Effector memory CD8-positive, alpha-beta T cell (primary cell): Measurements from ENCODE around the gene LYG1.

Source experiments
- ATAC-seq: fragments of 150-1000 bp; cut with Tn5 transposase; replicated peaks from 2 replicates; pipeline ENCODE4 v1.10.0; 2021; ENCODE audit warnings: mild to moderate bottlenecking, moderate library complexity
- DNase-seq, 3 experiments: peaks; one replicate each; pipeline ENCODE4 v3.0.0; 2021
- H3K27ac Mint-ChIP-seq, 2 donors: one replicate each; pipeline ENCODE4 v1.8.0; 2022; ENCODE audit warnings: mild to moderate bottlenecking in 2 of 2, mixed read lengths in 2 of 2, moderate library complexity in 2 of 2
- H3K27me3 Mint-ChIP-seq, 2 donors: one replicate each; pipeline ENCODE4 v1.8.0; 2022; ENCODE audit warnings: mixed read lengths in 2 of 2
- H3K36me3 Mint-ChIP-seq: one replicate; pipeline ENCODE4 v1.8.0; 2022; ENCODE audit warnings: mild to moderate bottlenecking, moderate library complexity, mixed read lengths; ENCODE audit not compliant: insufficient read depth
- H3K4me1 Mint-ChIP-seq, 2 donors: one replicate each; pipeline ENCODE4 v1.8.0; 2022; ENCODE audit warnings: low read depth in 2 of 2, mixed read lengths in 2 of 2
- H3K4me3 Mint-ChIP-seq, 2 donors: one replicate each; pipeline ENCODE4 v1.8.0; 2022; ENCODE audit warnings: mild to moderate bottlenecking in 2 of 2, mixed read lengths in 2 of 2, moderate library complexity in 2 of 2
- H3K9me3 Mint-ChIP-seq, 2 donors: one replicate each; pipeline ENCODE4 v1.8.0; 2022; ENCODE audit warnings: mixed read lengths in 2 of 2

Gene LYG1

GRCh38 chr2:99249951-99250350, 51.0 kb downstream of the LYG1 start:
- H3K27me3 Mint-ChIP-seq = no peaks in the 10 kb centered on the region
- H3K4me1 Mint-ChIP-seq = no peaks in the 10 kb centered on the region
- DNase-seq (no peak), ATAC-seq (no peak)
- H3K4me3 Mint-ChIP-seq = no peak overlapping the region
- no peaks in the 10 kb centered on the region for H3K36me3 Mint-ChIP-seq
- H3K9me3 Mint-ChIP-seq = no peaks in the 10 kb centered on the region
- H3K27ac Mint-ChIP-seq = no peak overlapping the region

DNA sequence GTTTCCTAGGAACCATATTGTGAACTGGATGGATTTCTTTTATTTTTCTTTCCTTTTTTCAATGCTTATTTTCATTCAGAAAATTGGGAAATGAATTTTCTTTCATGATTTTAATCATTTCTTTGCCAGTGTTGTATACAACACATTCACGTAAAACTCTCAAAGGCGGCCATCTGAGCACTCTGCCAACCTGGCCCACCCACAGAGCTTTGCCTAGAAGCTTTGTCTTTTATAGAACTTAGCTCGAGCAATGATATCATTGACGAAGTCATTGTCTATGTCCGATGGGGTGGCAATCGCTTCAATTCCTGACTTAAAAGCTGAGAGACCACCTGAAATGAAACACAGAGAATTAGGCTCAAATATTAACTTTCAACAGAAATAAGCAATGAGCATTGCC, 58.8 kb downstream of the LYG1 start:
- no peaks in the 10 kb centered on the region for H3K27me3 Mint-ChIP-seq
- no peaks in the 10 kb centered on the region for H3K9me3 Mint-ChIP-seq
- H3K27ac Mint-ChIP-seq = no peak overlapping the region
- H3K4me3 Mint-ChIP-seq = no peak overlapping the region
- H3K36me3 Mint-ChIP-seq = peaks cover 2% of the 10 kb centered on the region
- DNase-seq (no peak), ATAC-seq (no peak)
- no peaks in the 10 kb centered on the region for H3K4me1 Mint-ChIP-seq

GRCh38 chr2:99240431-99240830, 60.6 kb downstream of the LYG1 start:
- Mint-ChIP-seq H3K9me3 (no peaks in the 10 kb centered on the region), H3K4me3 (no peak overlapping the region), H3K27ac (no peak overlapping the region), H3K36me3 (peaks cover 2% of the 10 kb centered on the region), H3K4me1 (no peaks in the 10 kb centered on the region), H3K27me3 (no peaks in the 10 kb centered on the region)
- DNase-seq = no peak
- no peak for ATAC-seq

DNA sequence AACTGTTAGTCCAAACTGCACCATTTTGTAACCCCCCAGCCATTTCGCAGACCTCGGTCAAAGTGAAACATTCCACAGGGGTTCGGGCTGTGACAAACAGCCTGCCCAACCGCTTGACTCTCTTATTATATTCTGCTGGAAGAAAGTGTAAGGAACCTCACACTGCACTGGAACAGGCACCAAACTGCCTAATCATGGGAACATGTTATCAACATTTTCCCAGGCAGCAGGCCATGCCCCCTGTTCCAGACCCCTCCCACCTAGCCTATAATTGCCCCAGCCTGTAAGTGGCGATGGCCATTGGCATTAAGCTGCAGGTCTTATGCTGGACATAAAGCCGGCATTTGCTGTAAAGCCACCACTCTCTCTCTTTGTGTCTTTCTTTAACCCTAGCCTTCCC, 62.4 kb downstream of the LYG1 start:
- Mint-ChIP-seq H3K9me3 (peaks cover 0 to 1% of the 10 kb centered on the region in 2 donors), H3K27me3 (no peaks in the 10 kb centered on the region), H3K27ac (no peak overlapping the region), H3K36me3 (peaks cover 2% of the 10 kb centered on the region), H3K4me3 (no peak overlapping the region), H3K4me1 (no peaks in the 10 kb centered on the region)
- ATAC-seq (no peak), DNase-seq (no peak)
